Measurements from ENCODE around the gene EHMT1.

EHMT1 gene

GRCh38 chr9:137755261-137755927 is 136.6 kb downstream of the EHMT1 start:
- H3K4me3 ChIP-seq (ENCODE audit: low read length): no peak overlapping the region
- no peak overlapping the region for H3K4ac ChIP-seq (ENCODE audit: low read depth, low read length)
- H3K79me1 ChIP-seq (ENCODE audit: low read length): peaks cover 17% of the 10 kb centered on the region
- no peak overlapping the region for H3K56ac ChIP-seq (ENCODE audit: low read length)
- H3K23ac ChIP-seq (ENCODE audit: low read length): no peak overlapping the region
- no peak overlapping the region for H2BK15ac ChIP-seq (replicated peaks; ENCODE audit: low read depth)
- no CpG with 5 or more reads among the region's 7 CpGs for WGBS (ENCODE audit: extremely low coverage, insufficient coverage, low lambda C conversion rate)
- H3K27ac ChIP-seq (ENCODE audit: low read depth, low read length): no peak overlapping the region
- H3K27me3 ChIP-seq (ENCODE audit: insufficient read depth, low read length, poor library complexity): no peaks in the 10 kb centered on the region
- H3K4me2 ChIP-seq (ENCODE audit: low read length): no peak overlapping the region
- peaks cover 1% of the 10 kb centered on the region for H3K79me2 ChIP-seq (ENCODE audit: control insufficient read depth, insufficient read depth, low read length)
- no peak overlapping the region for H3K18ac ChIP-seq (ENCODE audit: low read length)
- H2BK120ac ChIP-seq (ENCODE audit: low read depth, low read length): no peak overlapping the region
- H3K9ac ChIP-seq (ENCODE audit: low read length): no peak overlapping the region
- H2BK5ac ChIP-seq (ENCODE audit: low read length): no peak overlapping the region
- H3K4me1 ChIP-seq (ENCODE audit: control insufficient read depth, low read depth, low read length): no peaks in the 10 kb centered on the region
- no peak overlapping the region for H4K8ac ChIP-seq (ENCODE audit: low read depth, low read length)
- H3K36me3 ChIP-seq (ENCODE audit: control insufficient read depth, insufficient read depth, low read length): peaks cover 9% of the 10 kb centered on the region
- DNase-seq: no peak
- no peak overlapping the region for H4K5ac ChIP-seq (ENCODE audit: low read length)
- H2AK5ac ChIP-seq (ENCODE audit: low read length): no peak overlapping the region

GRCh38 chr9:137756045-137756744 is 137.4 kb downstream of the EHMT1 start:
- Histone ChIP-seq H3K27me3 (ENCODE audit: insufficient read depth, low read length, poor library complexity) (no peaks in the 10 kb centered on the region), H4K8ac (ENCODE audit: low read depth, low read length) (no peak overlapping the region), H3K27ac (ENCODE audit: low read depth, low read length) (no peak overlapping the region), H3K56ac (ENCODE audit: low read length) (no peak overlapping the region), H3K23ac (ENCODE audit: low read length) (no peak overlapping the region), H3K79me2 (ENCODE audit: control insufficient read depth, insufficient read depth, low read length) (peaks cover 1% of the 10 kb centered on the region), H2BK15ac (replicated peaks; ENCODE audit: low read depth) (no peak overlapping the region), H3K36me3 (ENCODE audit: control insufficient read depth, insufficient read depth, low read length) (peaks cover 9% of the 10 kb centered on the region), H4K5ac (ENCODE audit: low read length) (no peak overlapping the region), H3K4me1 (ENCODE audit: control insufficient read depth, low read depth, low read length) (no peaks in the 10 kb centered on the region), H2BK5ac (ENCODE audit: low read length) (no peak overlapping the region), H3K79me1 (ENCODE audit: low read length) (peaks cover 16% of the 10 kb centered on the region), H3K18ac (ENCODE audit: low read length) (no peak overlapping the region), H2AK5ac (ENCODE audit: low read length) (no peak overlapping the region), H3K4ac (ENCODE audit: low read depth, low read length) (no peak overlapping the region), H3K4me2 (ENCODE audit: low read length) (no peak overlapping the region), H3K9ac (ENCODE audit: low read length) (no peak overlapping the region), H2BK120ac (ENCODE audit: low read depth, low read length) (no peak overlapping the region), H3K4me3 (ENCODE audit: low read length) (no peak overlapping the region)
- DNase-seq: no peak
- WGBS (ENCODE audit: extremely low coverage, insufficient coverage, low lambda C conversion rate): no CpG with 5 or more reads among the region's 13 CpGs

GRCh38 chr9:137757139-137757538 is 138.3 kb downstream of the EHMT1 start:
- Histone ChIP-seq H3K56ac (ENCODE audit: low read length) (no peak overlapping the region), H3K27me3 (ENCODE audit: insufficient read depth, low read length, poor library complexity) (no peaks in the 10 kb centered on the region), H4K8ac (ENCODE audit: low read depth, low read length) (no peak overlapping the region), H2BK15ac (replicated peaks; ENCODE audit: low read depth) (no peak overlapping the region), H3K4me2 (ENCODE audit: low read length) (no peak overlapping the region), H3K27ac (ENCODE audit: low read depth, low read length) (no peak overlapping the region), H3K23ac (ENCODE audit: low read length) (no peak overlapping the region), H2BK120ac (ENCODE audit: low read depth, low read length) (no peak overlapping the region), H3K36me3 (ENCODE audit: control insufficient read depth, insufficient read depth, low read length) (peaks cover 9% of the 10 kb centered on the region), H3K18ac (ENCODE audit: low read length) (no peak overlapping the region), H2BK5ac (ENCODE audit: low read length) (no peak overlapping the region), H3K79me1 (ENCODE audit: low read length) (peaks cover 14% of the 10 kb centered on the region), H3K4me3 (ENCODE audit: low read length) (no peak overlapping the region), H4K5ac (ENCODE audit: low read length) (no peak overlapping the region), H3K4me1 (ENCODE audit: control insufficient read depth, low read depth, low read length) (no peaks in the 10 kb centered on the region), H3K9ac (ENCODE audit: low read length) (no peak overlapping the region), H3K79me2 (ENCODE audit: control insufficient read depth, insufficient read depth, low read length) (peaks cover 1% of the 10 kb centered on the region), H2AK5ac (ENCODE audit: low read length) (no peak overlapping the region), H3K4ac (ENCODE audit: low read depth, low read length) (no peak overlapping the region)
- DNase-seq: no peak
- no CpG with 5 or more reads among the region's 10 CpGs for WGBS (ENCODE audit: extremely low coverage, insufficient coverage, low lambda C conversion rate)

- Histone ChIP-seq H3K27ac (ENCODE audit: low read depth, low read length) (no peak overlapping the region), H2BK15ac (replicated peaks; ENCODE audit: low read depth) (no peak overlapping the region), H3K56ac (ENCODE audit: low read length) (no peak overlapping the region), H3K9ac (ENCODE audit: low read length) (no peak overlapping the region), H3K4me1 (ENCODE audit: control insufficient read depth, low read depth, low read length) (no peaks in the 10 kb centered on the region), H3K23ac (ENCODE audit: low read length) (no peak overlapping the region), H3K4me2 (ENCODE audit: low read length) (no peak overlapping the region), H3K4me3 (ENCODE audit: low read length) (no peak overlapping the region), H3K79me2 (ENCODE audit: control insufficient read depth, insufficient read depth, low read length) (peaks cover 1% of the 10 kb centered on the region), H3K36me3 (ENCODE audit: control insufficient read depth, insufficient read depth, low read length) (peaks cover 10% of the 10 kb centered on the region), H2BK5ac (ENCODE audit: low read length) (no peak overlapping the region), H2AK5ac (ENCODE audit: low read length) (no peak overlapping the region), H4K5ac (ENCODE audit: low read length) (no peak overlapping the region), H3K4ac (ENCODE audit: low read depth, low read length) (no peak overlapping the region), H3K79me1 (ENCODE audit: low read length) (peaks cover 14% of the 10 kb centered on the region), H2BK120ac (ENCODE audit: low read depth, low read length) (no peak overlapping the region), H3K18ac (ENCODE audit: low read length) (no peak overlapping the region), H3K27me3 (ENCODE audit: insufficient read depth, low read length, poor library complexity) (no peaks in the 10 kb centered on the region), H4K8ac (ENCODE audit: low read depth, low read length) (no peak overlapping the region)
- no CpG with 5 or more reads among the region's 9 CpGs for WGBS (ENCODE audit: extremely low coverage, insufficient coverage, low lambda C conversion rate)
- DNase-seq: no peak
These were observed 138.8 kb downstream of the EHMT1 start for GRCh38 chr9:137757613-137758029.

GRCh38 chr9:137758067-137758466 is 139.3 kb downstream of the EHMT1 start:
- no peak overlapping the region for H2BK120ac ChIP-seq (ENCODE audit: low read depth, low read length)
- no peak overlapping the region for H3K4me2 ChIP-seq (ENCODE audit: low read length)
- no peak overlapping the region for H3K27ac ChIP-seq (ENCODE audit: low read depth, low read length)
- WGBS (ENCODE audit: extremely low coverage, insufficient coverage, low lambda C conversion rate): no CpG with 5 or more reads among the region's 16 CpGs
- H3K4me3 ChIP-seq (ENCODE audit: low read length): no peak overlapping the region
- H2BK15ac ChIP-seq (replicated peaks; ENCODE audit: low read depth): no peak overlapping the region
- peaks cover 1% of the 10 kb centered on the region for H3K79me2 ChIP-seq (ENCODE audit: control insufficient read depth, insufficient read depth, low read length)
- H3K23ac ChIP-seq (ENCODE audit: low read length): no peak overlapping the region
- no peak overlapping the region for H2BK5ac ChIP-seq (ENCODE audit: low read length)
- DNase-seq: no peak
- no peak overlapping the region for H4K5ac ChIP-seq (ENCODE audit: low read length)
- H3K36me3 ChIP-seq (ENCODE audit: control insufficient read depth, insufficient read depth, low read length): peaks cover 10% of the 10 kb centered on the region
- H3K18ac ChIP-seq (ENCODE audit: low read length): no peak overlapping the region
- H4K8ac ChIP-seq (ENCODE audit: low read depth, low read length): no peak overlapping the region
- H3K27me3 ChIP-seq (ENCODE audit: insufficient read depth, low read length, poor library complexity): no peaks in the 10 kb centered on the region
- H3K4ac ChIP-seq (ENCODE audit: low read depth, low read length): no peak overlapping the region
- no peak overlapping the region for H2AK5ac ChIP-seq (ENCODE audit: low read length)
- H3K56ac ChIP-seq (ENCODE audit: low read length): no peak overlapping the region
- peaks cover 10% of the 10 kb centered on the region for H3K79me1 ChIP-seq (ENCODE audit: low read length)
- no peaks in the 10 kb centered on the region for H3K4me1 ChIP-seq (ENCODE audit: control insufficient read depth, low read depth, low read length)
- H3K9ac ChIP-seq (ENCODE audit: low read length): no peak overlapping the region

Data from mesendoderm (in vitro differentiated cells).